GM19239 (cell line): Measurements from ENCODE around the gene CPT1C.

Experiments used
- DNase-seq: peaks from one replicate; pipeline ENCODE4 v3.0.0; 2011; ENCODE audit warnings: low spot score; ENCODE audit not compliant: insufficient read length
- FAIRE-seq: peaks from 2 replicates; lab custom pipeline; 2011; peaks lifted over from hg19 to GRCh38; lab: Jason Lieb, UNC

CPT1C gene

DNA sequence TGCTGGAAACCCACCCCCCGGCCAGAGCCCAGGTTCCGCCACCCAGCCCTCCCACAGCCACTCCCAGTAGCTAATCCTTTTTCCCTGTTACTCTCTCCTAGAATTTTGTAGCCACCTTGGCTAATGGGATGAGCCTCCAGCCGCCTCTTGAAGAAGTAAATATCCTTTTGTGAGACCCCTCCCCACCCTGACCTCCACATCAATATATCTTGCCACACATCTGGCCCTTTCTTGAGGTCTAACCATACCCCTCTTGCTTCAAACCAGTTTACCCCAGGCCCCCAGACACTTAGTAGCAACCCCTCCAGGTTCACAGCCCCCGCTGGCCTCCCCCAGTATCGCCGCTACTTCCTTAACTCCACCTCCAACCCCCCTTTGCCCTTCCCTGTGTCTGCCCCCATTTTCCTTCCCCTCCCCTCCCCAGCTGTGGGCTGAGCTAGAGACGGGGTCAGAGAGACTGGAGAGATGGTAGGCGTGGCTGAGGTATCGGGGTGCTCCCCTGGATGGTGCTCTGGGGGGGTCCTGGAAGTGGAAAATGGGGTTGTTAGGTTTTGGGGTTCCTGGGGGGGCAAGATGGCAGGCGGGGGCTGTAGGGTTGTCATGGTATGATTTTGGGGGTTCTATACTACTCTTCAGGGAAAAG lies 11.0 kb upstream of the CPT1C start:
- DNase-seq: no peak
- no peak for FAIRE-seq

DNA sequence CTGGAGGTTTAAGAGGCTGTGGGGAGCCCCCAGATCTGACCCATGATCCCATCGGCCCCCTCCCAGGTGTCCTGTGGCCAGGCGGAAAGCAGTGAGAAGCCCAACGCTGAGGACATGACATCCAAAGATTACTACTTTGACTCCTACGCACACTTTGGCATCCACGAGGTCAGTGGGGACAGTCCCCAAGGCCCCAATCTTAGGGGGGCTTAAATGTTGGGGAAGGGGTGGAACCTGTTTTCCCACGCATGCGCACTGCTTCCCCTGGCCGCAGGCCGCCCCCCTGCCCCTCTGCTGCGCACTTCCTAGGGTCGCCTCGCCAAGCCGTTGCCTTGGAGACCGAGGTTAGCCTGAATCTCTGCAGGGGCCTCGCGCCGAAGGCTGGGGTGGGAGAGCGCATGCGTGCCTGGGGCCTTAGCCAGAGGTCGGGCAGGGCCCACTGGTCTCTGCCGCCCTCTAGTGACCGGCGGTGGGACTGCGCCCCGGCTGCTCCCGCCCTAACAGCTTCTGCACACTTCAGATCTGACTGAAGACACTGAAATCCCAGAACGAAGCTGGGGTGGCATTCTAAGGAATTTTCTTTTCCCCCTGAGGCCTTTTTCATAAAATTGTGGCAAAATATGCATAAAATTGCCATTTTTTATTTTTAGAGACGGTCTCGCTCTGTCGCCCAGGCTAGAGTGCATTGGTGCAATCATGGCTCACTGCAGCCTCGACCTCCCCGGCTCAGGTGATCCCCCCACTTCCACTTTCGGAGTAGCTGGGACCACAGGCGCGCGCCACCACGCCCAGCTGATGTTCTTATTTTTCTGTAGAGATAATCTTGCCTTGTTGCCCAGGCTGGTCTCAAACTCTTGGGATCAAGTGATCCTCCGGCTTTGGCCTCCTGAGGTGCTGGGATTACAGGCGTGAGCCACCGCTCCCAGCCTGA lies 10.2 kb upstream of the CPT1C start:
- FAIRE-seq (peak; percentile 85), DNase-seq (peak; percentile 94)

DNA sequence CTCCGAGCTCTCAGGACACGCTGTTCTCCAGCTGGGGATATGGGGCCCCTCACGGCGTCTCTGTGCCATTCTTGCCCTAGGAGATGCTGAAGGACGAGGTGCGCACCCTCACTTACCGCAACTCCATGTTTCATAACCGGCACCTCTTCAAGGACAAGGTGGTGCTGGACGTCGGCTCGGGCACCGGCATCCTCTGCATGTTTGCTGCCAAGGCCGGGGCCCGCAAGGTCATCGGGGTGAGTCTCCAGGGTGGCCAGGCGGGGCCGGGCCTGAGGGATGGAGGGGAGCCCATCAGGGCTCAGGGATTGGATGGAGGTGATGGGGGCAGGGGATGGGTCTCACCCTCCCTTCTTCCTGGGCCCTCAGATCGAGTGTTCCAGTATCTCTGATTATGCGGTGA lies 9.1 kb upstream of the CPT1C start:
- DNase-seq: no peak
- no peak for FAIRE-seq

DNA sequence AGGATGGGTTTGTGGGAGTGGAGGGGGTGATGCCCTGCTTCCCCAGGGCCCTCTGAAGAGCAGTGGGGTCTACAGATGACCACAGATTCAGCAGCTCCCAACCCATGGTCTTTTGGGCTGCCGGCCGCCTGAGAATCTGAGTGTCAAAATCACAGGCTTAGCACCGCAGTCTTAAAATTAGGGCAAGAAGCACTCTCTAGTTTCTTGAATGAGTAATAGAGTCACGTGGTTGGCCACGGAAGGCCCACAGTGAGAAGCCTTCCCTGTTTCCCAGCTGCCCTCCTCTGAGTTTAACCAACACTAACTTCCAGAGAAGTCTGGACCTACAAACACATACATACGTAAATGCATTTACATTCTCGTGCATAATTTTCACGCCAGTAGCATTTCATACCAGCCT lies 8.6 kb upstream of the CPT1C start:
- no peak for FAIRE-seq
- DNase-seq: no peak

DNA sequence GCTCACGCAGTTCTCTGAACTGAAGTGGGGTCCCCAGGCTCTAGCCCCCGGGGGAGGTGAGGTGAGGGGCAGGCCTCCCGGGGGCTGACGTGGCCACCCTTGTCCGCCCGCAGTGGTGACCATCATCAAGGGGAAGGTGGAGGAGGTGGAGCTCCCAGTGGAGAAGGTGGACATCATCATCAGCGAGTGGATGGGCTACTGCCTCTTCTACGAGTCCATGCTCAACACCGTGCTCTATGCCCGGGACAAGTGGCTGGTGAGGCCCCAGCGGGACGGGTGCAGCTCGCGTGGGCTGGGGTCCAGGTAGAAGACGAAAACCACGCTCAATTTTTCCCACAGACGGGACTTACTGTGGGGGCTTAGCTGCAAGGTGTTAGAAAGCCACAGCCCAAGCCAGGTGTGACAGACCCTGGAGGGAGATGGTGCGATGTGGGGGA lies 7.1 kb upstream of the CPT1C start:
- DNase-seq: no peak
- no peak for FAIRE-seq

DNA sequence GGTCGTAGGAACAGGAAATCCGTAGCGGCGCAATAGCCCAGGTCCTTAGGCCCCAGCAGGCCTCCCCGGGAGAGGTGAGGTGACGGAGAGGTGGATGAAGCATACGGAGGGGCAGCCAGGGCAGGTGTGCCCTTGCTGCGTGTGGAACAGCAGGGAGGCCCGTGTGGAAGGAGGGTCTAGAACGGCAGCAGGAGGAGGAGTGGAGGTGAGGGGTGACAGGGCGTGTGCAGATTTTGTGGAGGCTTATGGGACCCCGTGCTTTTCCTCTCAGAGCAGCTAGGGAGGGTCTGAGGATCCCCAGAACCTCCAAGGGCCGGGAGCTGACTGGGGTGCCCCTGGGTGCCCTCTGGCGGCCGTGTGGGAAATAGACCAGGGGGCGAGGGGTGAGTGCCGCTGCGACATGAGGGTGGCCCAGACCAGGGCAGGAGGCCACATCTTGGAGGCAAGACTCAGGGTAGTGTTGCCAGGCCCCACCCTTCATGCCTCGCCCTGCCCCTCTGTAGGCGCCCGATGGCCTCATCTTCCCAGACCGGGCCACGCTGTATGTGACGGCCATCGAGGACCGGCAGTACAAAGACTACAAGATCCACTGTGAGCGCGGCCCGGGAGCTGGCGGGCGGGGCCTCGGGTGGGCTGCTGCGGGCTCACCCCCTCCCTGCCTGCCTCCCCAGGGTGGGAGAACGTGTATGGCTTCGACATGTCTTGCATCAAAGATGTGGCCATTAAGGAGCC lies 6.5 kb upstream of the CPT1C start:
- no peak for DNase-seq
- no peak for FAIRE-seq

DNA sequence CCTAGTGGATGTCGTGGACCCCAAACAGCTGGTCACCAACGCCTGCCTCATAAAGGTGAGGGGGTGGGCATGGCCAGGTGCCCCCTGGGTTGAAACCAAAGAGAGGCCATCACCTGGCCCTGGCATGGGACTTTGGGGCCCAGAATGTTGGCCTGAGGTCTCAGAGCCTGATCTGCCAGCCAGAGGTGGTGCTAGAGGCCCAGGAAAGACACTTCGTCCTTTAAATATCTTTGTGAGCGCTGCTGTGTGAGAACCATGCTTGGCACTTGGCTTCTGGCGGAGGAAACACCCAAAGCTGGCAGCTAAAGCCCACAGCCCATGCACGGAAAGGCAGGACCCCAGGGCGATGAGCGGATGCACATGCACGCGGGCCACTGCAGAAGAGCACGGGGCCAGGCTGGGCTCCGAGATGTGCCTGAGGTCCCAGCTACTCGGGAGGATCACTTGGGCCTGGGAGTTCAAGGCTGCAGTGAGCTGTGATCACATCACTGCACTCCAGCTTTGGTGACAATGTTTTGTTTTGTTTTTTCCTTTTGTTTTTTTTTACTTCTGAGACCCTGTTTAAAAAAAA lies 5.8 kb upstream of the CPT1C start:
- no peak for DNase-seq
- no peak for FAIRE-seq

DNA sequence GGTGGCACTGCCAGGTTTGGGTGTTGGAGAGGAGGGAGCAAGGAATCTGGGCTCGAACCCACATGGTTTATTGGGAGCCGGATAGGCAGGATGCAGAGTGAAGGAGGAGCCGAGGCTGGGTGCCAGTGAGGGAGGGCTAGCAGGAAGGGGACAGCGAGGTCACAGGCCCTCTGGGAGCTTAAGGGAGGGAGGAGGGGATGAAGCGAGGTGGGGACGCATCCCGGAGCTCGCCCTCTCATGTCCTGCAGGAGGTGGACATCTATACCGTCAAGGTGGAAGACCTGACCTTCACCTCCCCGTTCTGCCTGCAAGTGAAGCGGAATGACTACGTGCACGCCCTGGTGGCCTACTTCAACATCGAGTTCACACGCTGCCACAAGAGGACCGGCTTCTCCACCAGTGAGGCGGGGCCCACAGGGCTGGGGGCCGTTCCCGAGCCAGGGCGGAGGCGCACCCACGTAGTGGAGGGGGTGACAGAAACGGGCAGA lies 5.0 kb upstream of the CPT1C start:
- no peak for FAIRE-seq
- DNase-seq: no peak

DNA sequence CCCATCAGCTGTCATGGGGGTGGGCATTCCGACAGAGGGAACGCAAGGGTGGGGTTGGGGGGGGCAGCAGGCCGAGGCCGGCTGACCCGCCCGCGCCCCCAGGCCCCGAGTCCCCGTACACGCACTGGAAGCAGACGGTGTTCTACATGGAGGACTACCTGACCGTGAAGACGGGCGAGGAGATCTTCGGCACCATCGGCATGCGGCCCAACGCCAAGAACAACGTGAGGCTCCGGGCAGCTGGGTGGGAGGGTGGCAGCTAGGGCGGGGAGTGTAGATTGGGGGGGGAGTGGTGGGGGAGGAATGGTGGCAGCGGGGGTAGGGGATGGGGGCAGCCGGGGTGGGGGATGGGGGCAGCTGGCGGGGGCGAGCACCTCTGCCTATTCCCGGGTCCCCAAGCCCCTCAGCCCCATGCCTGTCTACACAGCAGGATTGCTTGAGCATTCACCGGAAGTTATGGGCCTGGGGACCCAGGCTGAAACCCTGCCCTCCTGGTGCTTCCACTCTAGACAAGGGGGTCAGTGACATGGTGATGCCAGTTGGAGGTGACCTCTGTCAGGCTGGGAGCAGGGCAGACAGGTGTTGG lies 4.3 kb upstream of the CPT1C start:
- no peak for FAIRE-seq
- DNase-seq: no peak

DNA sequence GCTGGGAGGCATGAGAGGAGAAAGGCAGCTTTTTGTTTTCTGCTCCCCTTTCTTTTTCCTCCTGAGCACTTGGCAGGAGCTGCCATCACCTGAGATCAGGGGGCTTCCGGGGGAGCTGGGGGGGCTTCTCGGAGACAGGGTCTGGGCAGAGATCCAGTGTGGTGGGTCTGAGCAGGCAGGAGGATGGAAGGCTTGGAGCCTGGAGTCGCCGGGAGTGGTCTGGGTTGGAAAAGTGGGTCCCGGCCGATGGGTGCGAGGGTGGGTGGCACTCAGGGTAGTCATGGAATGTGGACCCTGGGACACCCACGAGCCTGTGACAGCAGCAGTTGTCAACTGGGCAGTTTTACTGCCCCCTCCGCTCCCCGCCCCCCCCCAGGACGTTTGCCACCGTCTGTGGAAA lies 3.8 kb upstream of the CPT1C start:
- no peak for FAIRE-seq
- no peak for DNase-seq

DNA sequence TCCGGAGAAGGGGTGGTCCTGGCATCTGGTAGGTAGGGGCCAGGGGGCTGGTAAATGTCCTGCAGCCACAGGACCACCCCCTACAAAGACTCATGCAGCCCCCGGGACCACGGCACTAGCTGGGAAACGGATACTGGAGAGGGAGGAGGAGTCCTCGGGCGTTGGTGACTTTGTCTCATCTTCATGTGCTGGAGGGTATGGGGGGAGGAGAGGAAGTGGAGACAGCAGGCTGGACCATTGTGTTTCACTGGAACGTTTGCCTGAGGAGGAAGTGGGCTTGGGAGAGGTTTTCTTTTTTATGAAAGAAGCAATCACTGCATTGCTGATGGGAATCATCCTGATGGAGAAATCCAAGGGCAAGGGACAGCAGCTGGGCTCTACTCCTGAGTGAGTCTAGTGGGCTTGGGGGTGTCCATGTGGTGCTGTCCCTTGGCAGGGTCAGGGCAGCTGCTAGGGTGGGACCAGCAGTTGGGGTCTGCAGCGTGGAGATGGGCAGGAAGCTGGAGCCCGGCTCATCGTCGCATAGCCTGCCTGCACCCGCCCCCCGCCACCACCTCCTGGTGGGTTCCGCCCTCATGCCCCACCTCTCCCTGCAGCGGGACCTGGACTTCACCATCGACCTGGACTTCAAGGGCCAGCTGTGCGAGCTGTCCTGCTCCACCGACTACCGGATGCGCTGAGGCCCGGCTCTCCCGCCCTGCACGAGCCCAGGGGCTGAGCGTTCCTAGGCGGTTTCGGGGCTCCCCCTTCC lies 3.2 kb upstream of the CPT1C start:
- DNase-seq: no peak
- no peak for FAIRE-seq

DNA sequence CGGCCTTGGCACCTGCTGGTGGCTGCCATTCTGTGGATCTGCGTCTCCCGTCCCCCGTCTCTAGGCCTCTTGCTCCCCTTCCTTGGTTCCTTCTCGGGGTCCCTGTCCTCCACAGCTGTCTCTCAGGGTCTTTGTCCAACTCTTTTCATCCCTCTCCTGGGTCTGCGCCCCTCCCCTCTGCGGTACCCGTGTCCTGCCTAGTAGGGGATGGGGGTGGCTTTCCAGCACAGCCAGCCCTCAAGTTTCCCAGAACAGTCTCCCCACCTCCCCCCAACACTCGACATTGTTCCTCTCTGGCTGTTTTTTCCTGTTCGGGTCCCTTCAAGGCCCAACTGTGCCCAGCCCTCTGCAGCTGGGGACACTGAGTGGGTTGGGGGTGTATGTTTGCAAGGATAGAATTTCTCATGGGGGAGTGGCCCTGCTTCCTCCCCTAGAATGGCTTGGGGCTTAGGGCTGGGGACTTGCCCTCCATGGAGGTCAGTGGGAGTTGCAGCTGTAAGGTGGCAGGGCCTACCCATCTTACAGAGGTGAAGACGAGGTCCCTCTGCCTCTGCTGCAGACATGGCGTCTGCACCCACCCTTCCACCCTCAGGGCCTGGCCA lies 2.3 kb upstream of the CPT1C start:
- DNase-seq: no peak
- no peak for FAIRE-seq

DNA sequence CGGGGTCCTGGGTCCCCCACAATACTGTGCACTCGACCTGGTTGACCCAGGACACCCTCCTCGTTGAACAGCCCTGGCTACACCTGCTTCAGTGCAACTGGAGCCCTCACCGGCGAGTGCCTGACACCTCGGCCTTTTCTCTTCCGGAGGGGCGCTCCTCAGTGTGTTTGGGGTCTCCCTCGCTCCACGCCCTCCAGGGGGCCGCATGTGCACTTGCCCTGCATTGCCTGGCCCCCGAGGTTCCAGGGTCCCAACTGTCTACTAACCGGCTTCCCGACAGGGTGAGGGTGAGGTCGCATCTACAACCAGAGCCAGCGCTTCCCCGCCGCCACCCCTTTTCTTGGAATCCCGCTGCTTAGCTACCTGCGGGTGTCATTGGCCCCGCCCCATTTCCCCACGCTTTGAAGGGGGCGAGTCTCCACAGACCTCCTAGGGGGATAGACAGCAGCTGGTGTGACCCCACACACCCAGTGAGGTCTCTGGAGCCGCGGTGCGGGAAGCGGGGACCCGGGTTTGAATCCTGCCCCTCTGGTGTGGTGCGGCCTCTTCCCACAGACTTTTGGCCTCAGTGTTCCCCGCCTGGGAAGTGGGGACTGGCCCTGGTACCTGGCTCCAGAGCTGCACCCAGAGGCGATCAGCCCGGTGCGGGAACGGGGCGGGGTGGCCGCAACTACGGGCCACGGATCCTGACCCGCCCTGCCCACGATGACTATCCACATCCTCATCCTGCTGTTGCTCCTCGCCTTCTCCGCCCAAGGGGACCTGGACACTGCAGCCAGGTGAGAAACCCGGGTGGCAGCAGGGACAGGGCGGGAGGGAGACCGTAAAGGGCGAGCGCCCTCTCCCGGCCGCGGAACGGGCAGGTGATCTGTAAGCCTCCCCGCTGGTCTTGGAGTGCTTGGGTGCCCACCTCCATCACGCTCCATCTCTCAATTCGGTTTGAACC lies 1.5 kb upstream of the CPT1C start, which contains the start of gene ADM5:
ADM5 (plus strand) TSS at position 462 of the 946 bp plus-strand sequence; CDS start at position 706, 244 bp downstream.
- no peak for FAIRE-seq
- no peak for DNase-seq

DNA sequence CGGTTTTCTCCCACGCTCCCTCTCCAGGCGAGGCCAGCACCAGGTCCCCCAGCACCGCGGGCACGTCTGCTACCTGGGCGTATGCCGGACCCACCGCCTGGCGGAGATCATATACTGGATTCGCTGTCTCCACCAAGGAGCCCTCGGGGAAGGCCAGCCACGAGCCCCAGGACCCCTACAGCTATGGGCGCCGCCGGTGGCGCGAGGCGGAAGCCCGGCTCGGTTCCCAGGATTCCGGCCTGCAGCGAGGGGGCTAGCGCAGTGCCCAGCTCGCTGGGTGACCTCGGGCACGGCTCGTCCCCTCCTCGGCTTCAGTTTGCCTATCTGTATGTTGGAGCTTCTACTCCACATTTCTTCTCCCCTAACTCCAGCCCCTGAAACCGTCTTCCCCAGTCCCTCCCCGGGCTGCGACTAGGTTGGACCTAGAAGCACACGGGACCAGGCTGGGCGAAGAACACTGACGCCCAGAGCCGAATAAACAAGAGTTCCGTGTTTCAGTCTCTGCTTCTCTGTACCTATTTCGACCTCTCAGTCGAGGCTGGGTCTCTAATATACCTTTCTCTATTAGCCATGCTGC lies 749 bp upstream of the CPT1C start:
- no peak for FAIRE-seq
- no peak for DNase-seq

DNA sequence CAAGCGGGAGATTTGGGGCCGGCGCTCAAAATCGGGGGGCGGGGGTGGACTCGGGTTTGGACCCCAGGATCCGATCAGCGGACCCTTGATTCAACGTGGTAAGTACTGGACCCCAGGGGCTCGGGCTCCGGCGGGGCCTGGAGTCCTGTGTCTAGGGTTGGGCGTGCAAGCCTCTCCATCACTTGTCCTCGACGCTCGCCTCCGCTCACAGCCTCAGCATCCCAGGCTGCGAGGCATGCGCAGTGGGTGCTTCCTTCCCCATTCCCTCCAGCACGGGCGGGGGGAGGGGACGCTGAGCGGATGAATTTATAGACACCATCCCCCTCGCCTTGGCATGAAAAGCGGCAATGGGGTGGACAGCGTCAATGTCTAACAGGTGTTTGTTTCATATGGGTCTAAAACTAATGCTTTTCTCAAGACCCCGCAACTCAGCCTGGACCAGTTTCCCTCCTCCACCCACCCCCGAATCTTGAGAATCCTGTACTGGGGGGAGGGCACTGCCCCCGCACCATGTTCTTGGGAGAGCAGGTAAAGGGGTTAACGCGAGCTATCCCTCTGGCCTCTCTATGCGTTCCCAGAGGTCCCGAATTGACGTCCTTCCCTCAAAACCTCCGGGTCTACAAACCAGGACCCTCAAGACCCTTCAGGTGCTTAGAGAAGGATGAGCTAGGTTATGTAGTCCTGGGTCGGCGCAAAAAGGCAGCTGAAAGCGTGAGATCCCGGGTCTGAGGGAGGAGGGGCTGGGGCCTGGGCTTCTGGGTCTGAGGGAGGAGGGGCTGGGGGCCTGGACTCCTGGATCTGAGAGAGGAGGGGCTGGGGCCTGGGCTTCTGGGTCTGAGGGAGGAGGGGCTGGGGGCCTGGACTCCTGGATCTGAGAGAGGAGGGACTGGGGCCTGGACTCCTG lies 579 bp downstream of the CPT1C start:
- FAIRE-seq (no peak), DNase-seq (no peak)

DNA sequence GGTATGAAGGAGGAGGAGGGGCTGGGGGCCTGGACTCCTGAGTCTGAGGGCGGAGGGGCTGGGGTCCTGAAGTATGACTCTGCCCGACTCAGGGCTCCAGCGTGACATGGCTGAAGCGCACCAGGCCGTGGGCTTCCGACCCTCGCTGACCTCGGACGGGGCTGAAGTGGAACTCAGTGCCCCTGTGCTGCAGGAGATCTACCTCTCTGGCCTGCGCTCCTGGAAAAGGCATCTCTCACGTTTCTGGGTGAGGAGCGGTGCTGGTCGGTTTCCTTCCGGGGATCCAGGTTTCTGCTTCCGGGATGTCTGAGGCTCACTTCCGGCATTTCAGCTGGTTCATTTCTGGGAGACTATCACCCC lies 1.2 kb downstream of the CPT1C start:
- FAIRE-seq: no peak
- DNase-seq: no peak

DNA sequence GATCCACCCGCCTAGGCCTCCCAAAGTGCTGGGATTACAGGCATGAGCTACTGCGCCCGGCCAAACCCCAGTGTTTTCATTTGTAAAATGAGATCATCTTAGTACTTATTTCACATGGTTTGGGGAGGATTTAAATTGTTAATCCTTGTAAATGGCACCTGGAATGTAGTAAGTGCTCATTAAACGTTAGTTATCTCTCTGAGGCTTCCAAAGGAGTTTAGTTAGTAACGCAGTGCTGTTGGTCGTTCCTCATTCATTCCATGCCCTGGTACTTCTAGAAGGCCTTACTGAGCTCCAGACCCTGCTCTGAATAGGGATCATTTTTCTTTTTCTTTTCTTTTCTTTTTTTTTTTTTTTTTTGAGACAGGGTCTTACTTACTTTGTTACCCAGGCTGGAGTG lies 5.2 kb downstream of the CPT1C start:
- DNase-seq (no peak), FAIRE-seq (no peak)
